HG02588 (cell line): Measurements from ENCODE around the gene OR52N2.

ENCODE experiments used
- ATAC-seq: cut with Tn5 transposase; IDR thresholded peaks from one replicate; pipeline ENCODE4 v1.9.1; 2021; ENCODE audit warnings: mild to moderate bottlenecking, moderate library complexity; ENCODE audit not compliant: unreplicated experiment

Gene OR52N2

DNA sequence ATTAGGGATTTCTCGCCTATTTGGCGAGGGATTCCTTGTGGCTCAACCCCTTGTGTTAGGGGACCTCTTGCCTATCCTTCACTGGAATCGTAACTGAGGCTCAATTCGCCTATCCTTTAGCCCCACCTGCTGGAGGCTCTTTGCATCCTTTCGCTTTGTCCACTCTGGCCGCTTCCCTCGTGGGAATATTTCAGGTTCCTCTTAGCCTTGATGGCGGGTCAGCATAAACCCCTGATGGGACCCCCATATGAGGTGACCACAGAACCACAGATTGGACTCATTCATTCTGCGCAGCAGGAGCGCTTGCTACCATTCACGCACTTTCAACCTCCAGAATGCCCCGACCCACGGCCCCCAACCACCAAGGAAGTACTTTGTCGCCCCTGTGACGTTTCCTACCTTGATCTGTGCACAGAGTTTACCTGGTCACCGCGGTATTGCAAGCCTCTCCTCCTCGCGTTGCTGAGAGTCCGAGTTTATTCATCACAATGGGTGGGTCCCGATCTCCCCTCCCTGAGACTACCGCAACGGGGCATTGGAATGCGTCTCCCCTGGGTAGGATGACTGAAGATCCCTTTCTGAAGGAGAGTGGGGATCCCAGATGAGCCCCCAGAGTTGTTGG is at the start of gene OR52N2:
Gene OR52N2 (plus strand): TSS at position 425 of the 622 bp plus-strand sequence. CDS start 11,412 bp downstream, outside the sequence.
- ATAC-seq: peak; percentile 94

DNA sequence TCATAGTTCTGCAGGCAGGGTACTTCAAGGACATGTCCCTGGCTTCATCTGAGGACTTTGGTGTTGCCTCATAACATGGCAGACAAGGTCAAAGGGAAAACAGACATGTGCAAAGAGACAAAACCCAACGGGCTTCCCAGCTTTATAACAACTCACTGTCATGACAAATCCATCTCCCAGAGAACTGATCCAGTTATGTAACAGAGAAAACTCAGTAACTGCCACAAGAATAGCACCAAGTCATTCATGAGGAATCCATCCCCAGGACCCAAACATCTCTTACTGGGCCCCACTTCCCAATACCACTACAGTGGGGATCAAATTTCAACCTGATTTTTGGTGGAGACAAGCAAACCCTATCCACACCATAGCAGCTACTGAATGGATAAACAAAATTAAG is 41.7 kb upstream of the OR52N2 start:
- ATAC-seq: no peak

DNA sequence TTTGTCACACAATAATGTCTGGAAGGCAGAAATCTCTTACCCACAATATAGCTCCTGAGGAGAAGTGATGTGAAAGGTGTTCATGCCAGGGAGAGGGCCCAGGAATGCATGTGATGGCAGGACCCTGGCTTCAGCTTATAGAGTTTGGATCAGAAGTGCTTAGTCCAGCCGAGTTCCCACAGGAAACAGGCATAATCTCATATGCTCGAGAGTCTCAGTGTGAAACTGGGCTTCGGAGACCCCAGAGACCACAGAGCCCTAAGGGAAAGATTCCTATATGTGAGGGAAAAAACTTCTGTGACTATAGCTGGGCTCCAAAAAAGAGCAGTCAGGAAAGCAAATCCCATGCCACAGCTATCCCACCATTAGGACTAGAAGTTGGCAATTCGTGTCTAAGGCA is 25.5 kb upstream of the OR52N2 start, which contains the start of gene OR52N5:
Gene OR52N5 (minus strand): TSS at position 101 of the 400 bp plus-strand sequence. CDS start 4,721 bp downstream, outside the sequence.
- no peak for ATAC-seq

DNA sequence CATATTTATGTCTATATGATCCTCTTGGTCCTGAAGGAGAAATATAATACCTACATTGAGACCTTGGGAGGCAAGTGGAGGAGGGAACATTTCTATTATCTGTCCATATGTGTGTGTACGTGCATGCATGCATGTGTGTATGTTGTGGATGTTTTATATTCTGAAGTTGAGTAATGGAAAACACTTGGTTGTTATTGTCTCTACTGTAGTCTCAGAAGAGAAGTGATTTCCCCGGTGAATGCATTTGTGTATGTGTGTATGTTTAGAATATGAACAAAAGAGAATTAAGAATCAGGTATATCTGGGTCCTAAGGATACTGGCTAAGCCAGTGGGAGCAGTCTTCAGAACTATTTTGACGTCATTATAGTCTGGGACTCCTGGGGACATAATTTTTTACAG is 17.6 kb upstream of the OR52N2 start, which contains the start of gene OR52N1:
Gene OR52N1 (minus strand): TSS at position 101 of the 400 bp plus-strand sequence. CDS start 2,449 bp downstream, outside the sequence.
- ATAC-seq: no peak

DNA sequence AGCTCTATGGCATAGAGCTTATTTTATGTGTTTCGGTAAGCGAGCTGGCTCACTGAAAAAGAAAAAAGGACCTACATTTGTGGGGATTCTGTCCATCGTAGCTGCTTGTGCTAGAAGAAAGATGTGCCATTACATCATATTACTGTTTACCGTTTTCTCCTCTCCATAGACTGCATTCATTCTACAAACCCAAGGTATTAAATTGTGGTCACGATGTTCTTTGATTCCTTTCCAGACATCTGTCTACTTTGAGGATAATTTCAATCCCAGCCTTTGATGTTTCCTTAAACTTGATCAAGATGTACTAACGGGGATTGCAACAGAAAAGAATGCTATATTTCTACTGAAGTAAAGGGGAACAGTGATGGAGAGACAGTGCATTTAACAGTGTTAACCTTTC is 12.2 kb upstream of the OR52N2 start:
- ATAC-seq: no peak

DNA sequence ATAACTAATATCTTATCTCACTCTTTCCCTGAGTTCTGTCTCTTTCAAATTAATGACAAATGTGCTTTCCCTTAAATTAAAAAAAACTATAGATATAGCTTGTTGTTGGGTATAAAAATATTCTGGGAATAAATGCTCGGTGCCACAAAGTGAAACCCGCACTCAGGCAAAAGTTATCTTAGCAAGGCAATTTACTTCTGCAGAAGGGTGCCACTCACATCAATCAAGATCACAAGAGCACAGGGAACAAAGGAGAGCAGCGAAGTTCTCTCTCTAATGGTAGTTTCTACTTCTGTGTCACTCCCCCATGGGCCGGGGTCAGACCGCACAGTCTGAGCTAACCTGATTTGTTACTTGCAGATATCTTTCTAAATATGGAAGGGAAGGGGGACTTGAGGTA is 4.7 kb upstream of the OR52N2 start:
- ATAC-seq: no peak

DNA sequence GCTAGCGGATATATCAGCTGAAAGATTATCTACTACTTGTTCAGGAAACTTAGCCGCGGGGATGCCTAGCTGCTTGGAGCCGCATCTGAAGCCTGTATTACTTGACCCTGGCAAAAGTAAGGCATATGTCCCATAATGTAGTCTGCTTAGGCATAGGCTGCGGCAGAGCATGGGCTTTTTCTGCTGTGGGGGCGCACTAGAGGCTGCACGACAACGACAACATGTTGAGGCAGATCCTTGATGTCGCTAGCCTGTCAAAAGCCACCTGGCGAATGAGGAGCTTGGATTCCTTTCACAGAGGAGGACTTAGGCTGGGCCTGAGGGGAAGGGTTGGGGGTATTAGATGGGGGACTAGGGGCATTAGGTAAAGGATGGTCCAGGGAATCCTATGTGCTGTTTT is 1.1 kb upstream of the OR52N2 start:
- ATAC-seq: no peak

DNA sequence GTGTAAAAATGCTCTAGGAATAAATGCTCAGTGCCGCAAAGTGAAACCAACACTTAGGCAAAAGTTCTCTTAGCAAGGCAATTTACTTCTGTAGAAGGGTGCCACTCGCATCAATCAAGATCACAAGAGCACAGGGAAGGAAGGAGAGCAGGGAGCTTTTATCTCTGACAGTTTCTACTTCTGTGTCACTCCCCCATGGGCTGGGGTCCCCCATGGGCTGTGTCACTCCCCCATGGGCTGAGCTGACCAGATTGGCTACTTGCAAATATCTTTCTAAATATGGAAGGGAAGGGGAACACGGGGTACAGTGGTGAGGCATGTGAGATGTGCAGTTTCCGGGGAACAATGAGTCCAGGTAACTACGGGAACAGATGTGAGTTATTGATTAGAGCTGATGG is 397 bp downstream of the OR52N2 start:
- ATAC-seq: peak; percentile 26

DNA sequence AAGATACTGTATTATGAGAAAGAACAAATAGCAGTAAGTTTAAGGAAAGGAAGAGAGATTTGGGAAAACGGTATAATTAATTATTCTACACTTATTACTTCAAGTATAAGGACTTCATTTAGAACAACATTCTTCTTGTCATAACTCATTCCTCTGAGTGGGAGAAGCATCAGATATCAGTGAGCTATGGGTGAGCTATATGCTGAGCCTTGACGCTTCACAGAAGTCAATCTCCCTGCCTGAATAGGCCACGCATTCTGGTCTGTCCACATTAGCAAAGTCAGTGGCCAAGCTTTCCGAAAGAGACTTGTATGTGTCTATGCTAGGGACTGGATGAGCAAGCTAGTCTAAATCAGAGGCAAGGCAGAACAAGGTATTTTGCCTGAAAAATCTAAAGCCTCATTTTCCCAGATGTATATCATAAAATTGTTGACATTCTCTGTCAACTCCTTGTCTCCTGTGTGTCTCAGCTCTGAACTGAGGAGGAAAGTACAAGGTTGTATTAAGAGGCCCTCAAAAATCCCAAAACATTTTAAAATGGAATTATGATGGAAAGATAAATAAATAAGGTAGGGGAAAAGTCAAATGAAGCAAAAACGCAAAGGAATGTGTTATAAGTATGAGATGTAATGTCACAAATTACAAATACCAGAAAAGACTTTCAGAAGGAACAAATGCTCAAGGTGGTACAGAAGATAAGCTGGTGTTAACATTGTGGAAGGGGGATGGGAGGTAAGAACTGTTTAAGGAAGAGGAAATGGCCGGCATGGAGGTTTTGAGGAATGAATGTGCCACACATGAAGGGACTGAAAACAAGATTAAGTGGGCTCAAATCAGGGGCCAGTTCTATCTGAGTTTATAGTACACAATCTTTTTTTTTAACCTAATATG is 1.4 kb downstream of the OR52N2 start:
- no peak for ATAC-seq

DNA sequence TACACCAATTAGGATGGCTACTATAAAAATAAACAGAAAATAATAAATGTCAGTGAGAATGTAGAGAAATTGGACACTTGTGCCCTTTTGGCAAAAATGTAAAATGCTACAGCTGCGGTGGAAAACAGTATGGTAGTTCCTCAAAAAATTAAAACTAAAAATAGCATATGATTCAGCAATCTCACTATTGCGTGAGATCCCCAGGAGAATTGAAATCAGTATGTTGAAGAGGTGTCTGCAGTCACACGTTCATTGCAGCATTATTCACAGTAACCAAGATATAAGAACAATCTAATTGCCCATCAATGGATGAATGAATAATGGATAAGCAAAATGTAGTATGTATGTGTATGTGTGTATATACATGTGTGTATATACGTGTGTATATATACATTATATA is 6.8 kb downstream of the OR52N2 start:
- ATAC-seq: no peak

DNA sequence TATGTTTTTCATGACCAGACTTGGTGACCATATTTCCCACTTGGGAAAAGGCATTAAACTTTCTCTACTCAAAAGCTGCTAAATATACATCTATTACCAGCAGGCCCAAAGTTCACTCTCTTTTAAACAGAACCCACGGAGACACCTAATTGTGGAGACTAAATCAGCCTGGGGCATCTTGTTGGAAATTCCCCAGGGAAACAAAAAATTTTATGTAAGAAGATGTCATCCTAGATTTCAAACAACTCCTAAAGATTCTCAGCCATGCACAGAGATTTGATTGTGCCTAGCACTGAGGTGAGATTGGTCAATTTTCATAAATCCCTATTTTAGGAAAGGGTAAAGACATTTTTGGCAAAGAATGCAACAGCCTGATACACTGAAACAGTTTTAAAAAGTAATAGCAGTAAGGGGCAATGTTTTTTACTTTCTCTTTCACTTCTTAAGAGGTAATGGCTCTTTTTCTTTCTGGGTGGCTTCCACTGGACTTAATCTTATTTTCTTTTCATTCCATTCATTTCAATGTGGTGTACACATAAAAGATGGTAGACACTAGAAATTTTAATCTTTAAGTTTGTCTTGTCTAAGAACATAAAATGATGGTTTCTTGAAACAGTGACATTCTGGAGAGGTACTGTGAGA is 9.6 kb downstream of the OR52N2 start:
- ATAC-seq: peak; percentile 71

DNA sequence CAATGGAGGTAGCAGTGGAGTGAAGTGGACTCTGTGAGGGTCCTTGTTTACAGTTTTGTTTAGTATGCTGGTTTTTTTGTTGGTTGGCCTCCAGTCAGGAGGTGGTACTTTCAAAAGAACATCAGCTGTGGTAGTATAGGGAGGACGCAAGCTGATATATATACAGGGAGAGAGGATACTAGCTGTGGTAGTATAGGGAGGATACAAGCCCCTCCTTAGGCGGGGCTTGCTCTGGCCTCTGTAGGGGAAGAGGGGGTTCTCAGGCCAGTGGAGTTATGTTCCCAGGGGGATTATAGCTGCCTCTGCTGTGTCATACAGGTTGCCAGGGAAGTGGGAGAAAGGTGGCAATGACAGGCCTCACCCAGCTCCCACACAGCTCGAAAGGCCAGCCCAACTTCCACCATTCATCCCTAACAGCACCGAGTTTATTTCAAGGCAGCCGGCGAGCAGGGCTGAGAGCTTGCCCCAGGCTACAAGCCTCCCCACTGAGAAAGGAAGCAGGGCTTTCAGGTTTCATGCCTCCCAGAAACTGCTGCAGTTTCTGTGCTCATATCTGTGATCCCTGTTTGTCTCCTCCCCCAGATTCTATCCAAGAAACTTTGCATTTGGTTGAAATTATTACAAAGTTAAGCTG is 22.6 kb downstream of the OR52N2 start:
- ATAC-seq: no peak

DNA sequence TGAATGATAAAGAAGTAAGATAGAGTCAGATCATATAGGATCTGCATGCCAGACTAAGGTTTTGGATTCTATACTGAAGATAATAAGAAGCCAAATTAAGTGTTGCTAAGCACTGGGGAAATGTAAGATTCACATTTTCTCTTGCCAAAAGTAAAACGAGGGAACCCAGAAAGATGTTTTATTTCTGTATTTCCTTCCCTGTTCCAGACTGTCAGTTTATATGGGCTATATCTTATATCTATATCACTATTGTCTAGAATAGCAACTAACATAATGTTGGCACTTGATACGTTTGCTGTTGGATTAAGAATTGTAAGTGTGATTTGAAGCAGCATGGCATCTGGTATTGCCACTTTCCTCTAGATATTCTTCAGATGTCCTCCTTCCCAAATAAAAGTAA is 24.7 kb downstream of the OR52N2 start:
- ATAC-seq: no peak

DNA sequence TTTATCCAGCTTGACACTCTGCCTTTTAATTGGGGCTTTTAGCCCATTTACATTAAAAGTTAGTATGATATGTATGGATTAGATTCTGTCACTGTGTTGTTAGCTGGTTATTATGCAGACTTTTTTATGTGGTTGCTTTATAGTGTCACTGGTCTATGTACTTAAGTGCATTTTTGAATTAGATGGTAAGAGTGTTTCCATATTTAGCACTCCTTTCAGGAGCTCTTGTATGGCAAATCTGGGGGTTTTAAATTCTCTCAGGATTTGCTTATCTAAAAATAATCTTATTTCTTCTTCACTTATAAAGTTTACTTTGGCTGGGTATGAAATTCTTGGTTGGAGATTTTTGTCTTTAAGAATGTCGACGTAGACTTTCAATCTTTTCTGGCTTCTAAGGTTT is 29.0 kb downstream of the OR52N2 start:
- ATAC-seq: no peak

DNA sequence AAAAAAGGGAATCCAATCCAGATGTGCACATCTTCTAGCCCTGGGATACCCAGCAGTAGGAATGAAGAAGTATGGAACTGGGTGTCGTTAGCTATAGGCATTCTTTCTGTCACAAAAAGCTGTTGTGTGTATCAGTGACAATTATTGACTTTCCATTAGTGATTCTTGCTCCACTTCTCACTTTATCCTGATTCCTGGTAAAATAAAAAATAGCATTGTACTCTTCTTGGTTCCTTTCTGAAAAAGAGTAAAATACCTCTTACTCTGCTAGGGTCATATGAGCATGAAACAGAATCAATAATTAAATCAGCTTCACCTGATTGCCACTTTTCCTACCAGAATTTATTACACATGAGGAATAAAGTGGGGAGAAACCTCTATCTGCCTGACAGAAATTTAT is 33.1 kb downstream of the OR52N2 start, which contains the start of gene OR52E6:
Gene OR52E6 (minus strand): TSS at position 101 of the 400 bp plus-strand sequence. CDS start 0 bp downstream, at position 101.
- no peak for ATAC-seq

DNA sequence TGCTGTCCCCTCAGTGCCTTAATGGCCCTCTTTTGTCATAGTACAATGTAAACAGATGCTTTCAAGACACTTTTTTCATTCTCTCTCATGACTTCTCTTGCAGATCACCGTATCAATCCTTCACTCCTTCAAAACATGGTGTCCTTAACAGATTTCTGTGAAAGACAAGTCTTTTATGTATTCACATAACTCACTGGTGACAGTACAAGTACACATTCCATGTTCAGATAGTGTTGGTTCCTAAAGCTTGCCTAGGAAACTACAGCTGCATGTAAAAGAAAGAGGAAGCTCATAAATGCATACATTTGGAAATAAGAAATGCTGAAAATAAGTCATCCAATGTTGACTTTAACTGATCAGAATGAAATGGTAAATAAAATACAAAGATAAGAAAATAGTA is 38.0 kb downstream of the OR52N2 start:
- no peak for ATAC-seq

DNA sequence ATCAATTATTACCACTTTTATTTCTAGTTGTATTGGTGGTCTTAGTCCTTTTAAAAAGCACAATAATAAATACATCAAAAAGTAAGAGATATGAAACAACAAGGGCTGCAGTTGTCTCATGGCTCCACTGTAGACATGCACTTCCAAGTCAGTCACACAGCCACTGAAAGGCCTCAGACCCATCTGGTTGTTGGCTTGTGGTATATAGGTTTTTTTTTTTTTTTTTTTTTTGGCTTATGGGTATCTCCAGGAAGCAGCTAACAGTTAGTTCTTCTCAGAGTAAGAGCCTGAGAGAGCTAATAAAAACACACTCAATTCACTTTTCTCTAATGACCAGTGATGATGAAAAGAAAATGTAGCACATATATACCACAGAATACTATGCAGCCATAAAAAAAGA is 39.0 kb downstream of the OR52N2 start:
- ATAC-seq: no peak

DNA sequence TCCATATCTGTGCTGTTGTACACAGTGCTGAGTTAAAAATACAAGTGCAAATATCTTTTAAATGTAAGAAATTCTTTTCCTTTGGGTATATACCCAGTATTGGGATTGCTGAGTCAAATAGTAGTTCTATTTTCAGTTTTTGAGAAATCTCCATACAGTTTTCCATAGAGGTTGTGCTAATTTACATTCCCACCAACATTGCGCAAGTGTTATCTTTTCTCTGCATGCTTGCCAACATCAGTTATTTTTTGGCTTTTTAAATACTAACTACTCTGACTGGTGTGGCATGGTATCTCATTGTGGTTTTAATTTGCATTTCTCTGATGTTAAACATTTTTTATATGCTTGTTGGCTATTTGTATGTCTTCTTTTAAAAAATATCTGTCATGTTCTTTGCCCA is 42.3 kb downstream of the OR52N2 start:
- ATAC-seq: no peak

DNA sequence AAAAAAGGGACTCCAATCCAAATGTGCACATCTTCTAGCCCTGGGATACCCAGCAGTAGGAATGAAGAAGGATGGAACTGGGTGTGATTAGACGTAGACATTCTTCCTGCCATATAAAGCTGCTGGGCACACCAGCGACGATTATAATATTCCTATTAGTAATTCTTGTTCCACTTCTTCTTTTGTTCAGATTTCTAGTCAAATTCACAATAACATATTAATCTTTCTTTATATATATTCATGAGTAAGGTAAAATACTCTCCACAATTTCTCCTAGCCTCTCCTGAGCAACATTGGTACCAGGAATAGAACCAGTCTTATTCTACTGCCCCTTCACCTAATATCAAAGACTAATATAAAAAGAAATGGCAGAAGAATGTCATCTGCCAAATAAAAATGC is 48.9 kb downstream of the OR52N2 start, which contains the start of gene OR52E8:
Gene OR52E8 (minus strand): TSS at position 101 of the 400 bp plus-strand sequence. CDS start 0 bp downstream, at position 101.
- no peak for ATAC-seq

DNA sequence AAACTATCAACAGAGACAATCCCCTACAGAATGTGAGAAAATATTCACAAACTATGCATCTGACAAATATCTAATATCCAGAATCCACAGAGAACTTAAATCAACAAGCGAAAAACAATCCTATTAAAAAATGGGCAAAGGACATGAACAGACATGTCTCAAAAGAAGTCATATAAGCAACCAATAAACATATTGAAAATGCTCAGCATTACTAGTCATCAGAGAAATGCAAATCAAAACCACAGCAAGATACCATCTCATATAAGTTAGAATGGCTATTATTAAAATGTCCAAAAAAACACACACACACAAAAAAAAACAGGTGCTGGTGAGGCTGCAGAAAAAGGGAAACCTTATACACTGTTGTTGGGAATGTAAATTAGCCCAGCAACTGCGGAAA is 57.1 kb downstream of the OR52N2 start:
- ATAC-seq: no peak
